Effector memory CD8-positive, alpha-beta T cell (primary cell): ENCODE measurements around the gene ELF3.

Source experiments
- ATAC-seq: fragments of 150-1000 bp; cut with Tn5 transposase; replicated peaks from 2 replicates; pipeline ENCODE4 v1.10.0; 2021; ENCODE audit warnings: mild to moderate bottlenecking, moderate library complexity
- DNase-seq, 3 experiments: peaks; one replicate each; pipeline ENCODE4 v3.0.0; 2021
- H3K27ac Mint-ChIP-seq, 2 donors: one replicate each; pipeline ENCODE4 v1.8.0; 2022; ENCODE audit warnings: mild to moderate bottlenecking in 2 of 2, mixed read lengths in 2 of 2, moderate library complexity in 2 of 2
- H3K27me3 Mint-ChIP-seq, 2 donors: one replicate each; pipeline ENCODE4 v1.8.0; 2022; ENCODE audit warnings: mixed read lengths in 2 of 2
- H3K36me3 Mint-ChIP-seq: one replicate; pipeline ENCODE4 v1.8.0; 2022; ENCODE audit warnings: mild to moderate bottlenecking, moderate library complexity, mixed read lengths; ENCODE audit not compliant: insufficient read depth
- H3K4me1 Mint-ChIP-seq, 2 donors: one replicate each; pipeline ENCODE4 v1.8.0; 2022; ENCODE audit warnings: low read depth in 2 of 2, mixed read lengths in 2 of 2
- H3K4me3 Mint-ChIP-seq, 2 donors: one replicate each; pipeline ENCODE4 v1.8.0; 2022; ENCODE audit warnings: mild to moderate bottlenecking in 2 of 2, mixed read lengths in 2 of 2, moderate library complexity in 2 of 2
- H3K9me3 Mint-ChIP-seq, 2 donors: one replicate each; pipeline ENCODE4 v1.8.0; 2022; ENCODE audit warnings: mixed read lengths in 2 of 2

Gene ELF3

DNA sequence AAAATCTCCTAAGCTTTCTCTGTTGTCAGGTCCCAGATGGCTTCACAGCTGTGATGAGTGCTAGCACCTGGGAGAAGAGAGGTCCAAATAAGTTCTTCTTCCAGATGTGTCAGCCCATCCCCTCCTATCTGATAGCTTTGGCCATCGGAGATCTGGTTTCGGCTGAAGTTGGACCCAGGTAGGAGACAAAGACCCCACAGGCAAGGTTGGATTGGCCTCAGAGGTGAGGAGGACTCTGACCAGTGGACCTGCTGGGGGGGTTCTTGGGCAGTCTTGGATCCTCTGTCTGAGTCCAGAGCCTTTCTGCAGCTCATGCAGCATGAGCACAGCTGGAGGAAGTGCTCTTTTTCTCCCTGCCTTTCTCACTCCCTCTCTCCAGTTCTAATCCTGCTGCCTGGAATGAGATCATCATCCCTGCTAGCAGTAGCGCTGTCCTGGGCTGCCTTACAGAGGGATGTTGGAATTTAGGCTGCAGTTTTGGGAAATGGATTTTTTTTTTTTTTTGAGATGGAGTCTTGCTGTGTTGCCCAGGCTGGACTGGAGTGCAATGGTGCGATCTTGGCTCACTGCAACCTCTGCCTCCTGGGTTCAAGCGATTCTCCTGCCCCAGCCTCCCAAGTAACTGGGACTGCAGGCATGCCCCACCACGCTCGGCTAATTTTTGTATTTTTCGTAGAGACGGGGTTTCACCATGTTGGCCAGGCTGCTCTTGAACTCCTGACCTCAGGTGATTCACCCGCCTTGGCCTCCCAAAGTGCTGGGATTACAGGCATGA is 20.8 kb upstream of the ELF3 start:
- H3K36me3 Mint-ChIP-seq, result peaks cover 31% of the 10 kb centered on the region
- peaks cover 0 to 9% of the 10 kb centered on the region in 2 donors for H3K4me1 Mint-ChIP-seq
- H3K27ac Mint-ChIP-seq, result no peak overlapping the region
- H3K4me3 Mint-ChIP-seq, result no peak overlapping the region
- H3K27me3 Mint-ChIP-seq, result no peaks in the 10 kb centered on the region
- no peaks in the 10 kb centered on the region for H3K9me3 Mint-ChIP-seq
- no peak for ATAC-seq
- no peak for DNase-seq

DNA sequence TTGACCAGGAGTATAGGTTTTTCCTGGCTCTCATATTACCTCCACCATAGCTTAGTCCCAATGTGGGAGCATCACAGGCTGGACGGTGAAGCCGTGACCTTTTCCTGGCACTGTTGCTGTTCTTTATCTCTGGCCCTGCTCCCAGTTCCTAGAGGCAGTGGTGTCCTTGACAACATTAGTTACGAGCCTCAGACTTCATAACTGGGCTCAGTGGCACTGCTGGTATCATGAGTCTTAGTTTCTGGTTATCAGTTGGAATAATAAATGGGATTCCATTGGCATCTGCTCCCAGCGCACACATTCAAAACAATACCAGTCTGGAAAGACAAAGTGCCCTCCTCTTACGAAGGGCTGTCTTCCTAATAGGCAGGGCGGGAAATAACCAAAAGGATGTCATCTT is 20.0 kb upstream of the ELF3 start:
- Mint-ChIP-seq H3K27me3 (no peaks in the 10 kb centered on the region), H3K4me3 (no peak overlapping the region), H3K27ac (no peak overlapping the region), H3K36me3 (peaks cover 37% of the 10 kb centered on the region), H3K9me3 (no peaks in the 10 kb centered on the region), H3K4me1 (peaks cover 0 to 7% of the 10 kb centered on the region in 2 donors)
- DNase-seq (no peak), ATAC-seq (no peak)

DNA sequence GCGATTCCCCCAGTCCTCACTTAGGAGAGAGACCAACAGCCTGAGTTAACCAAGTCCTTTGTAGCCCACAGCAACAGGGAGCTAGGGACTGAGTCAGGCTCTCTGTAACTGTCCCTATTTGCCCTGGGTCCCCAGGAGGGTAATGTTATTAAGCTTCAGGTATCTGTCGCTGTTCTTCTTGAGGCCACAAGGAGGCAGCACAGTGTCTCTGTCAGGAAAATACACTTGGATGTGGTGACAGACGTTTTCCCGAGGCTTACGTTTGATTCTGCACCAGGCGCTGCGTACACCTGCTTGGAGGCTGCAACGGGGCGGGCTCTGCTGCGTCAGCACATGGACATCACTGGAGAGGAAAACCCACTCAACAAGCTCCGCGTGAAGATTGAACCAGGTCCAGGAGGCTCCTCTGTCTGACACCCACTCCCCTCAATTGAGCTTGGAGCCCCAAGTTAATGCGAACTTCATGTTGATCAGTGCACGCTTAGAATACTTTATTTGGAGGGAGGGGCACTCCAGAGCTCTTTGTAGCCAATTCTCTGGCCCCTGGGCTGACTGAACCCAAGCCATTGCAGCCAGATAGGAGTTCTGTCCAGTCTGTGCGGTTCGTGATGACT is 10.7 kb upstream of the ELF3 start:
- no peak for DNase-seq
- peaks cover 58% of the 10 kb centered on the region for H3K36me3 Mint-ChIP-seq
- H3K4me1 Mint-ChIP-seq, result no peaks in the 10 kb centered on the region
- H3K4me3 Mint-ChIP-seq, result no peak overlapping the region
- H3K9me3 Mint-ChIP-seq, result no peaks in the 10 kb centered on the region
- H3K27me3 Mint-ChIP-seq, result no peaks in the 10 kb centered on the region
- H3K27ac Mint-ChIP-seq, result peak overlapping the region in 1 of 2 donors; percentile 32
- peak; percentile 72 for ATAC-seq

DNA sequence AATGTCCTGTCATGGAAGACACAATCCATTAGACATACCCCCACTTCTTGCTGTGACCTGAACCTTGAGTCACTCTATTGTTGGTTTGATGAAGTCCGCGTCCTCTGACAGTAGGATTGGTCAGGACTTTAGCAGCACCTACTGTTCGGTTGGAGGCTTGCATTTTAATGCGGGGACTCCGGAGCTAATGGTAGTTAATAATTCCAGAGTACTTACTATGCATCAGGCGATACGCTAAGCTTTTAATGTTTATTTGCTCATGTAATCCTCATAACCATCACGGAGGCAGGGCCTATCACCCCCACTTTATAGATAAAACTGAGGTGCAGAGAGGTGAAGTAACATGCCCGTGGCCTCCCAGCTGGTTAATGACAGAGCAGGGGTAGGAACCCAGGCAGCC is 7.9 kb upstream of the ELF3 start:
- no peak for ATAC-seq
- no peak overlapping the region for H3K4me3 Mint-ChIP-seq
- no peaks in the 10 kb centered on the region for H3K9me3 Mint-ChIP-seq
- H3K27ac Mint-ChIP-seq, result no peak overlapping the region
- DNase-seq, result no peak
- H3K36me3 Mint-ChIP-seq, result peaks cover 52% of the 10 kb centered on the region
- H3K27me3 Mint-ChIP-seq, result no peaks in the 10 kb centered on the region
- no peaks in the 10 kb centered on the region for H3K4me1 Mint-ChIP-seq

DNA sequence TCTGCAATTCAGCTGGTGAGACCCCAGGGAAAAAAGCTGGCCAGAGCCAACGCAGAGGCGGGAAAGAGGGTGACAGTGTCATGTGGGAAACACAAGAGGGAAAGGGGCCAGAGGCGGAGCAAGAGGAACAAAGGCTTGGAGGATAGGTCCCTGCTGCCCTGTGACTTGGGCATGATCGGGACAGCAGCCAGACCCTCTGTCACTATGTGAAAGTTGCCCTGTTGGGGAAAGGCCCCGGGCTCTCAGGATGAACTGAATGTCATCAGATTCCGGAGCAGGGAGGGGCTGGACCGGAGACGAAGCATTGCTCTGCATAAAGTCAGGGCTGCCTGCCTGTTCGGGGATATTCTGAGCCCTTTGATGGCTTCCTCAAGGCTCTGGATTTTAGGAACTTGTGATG is 5.7 kb upstream of the ELF3 start:
- ATAC-seq (no peak), DNase-seq (no peak)
- H3K27me3 Mint-ChIP-seq, result no peaks in the 10 kb centered on the region
- no peaks in the 10 kb centered on the region for H3K9me3 Mint-ChIP-seq
- no peak overlapping the region for H3K4me3 Mint-ChIP-seq
- peaks cover 39% of the 10 kb centered on the region for H3K36me3 Mint-ChIP-seq
- peaks cover 2 to 3% of the 10 kb centered on the region in 2 donors for H3K4me1 Mint-ChIP-seq
- H3K27ac Mint-ChIP-seq, result no peak overlapping the region

DNA sequence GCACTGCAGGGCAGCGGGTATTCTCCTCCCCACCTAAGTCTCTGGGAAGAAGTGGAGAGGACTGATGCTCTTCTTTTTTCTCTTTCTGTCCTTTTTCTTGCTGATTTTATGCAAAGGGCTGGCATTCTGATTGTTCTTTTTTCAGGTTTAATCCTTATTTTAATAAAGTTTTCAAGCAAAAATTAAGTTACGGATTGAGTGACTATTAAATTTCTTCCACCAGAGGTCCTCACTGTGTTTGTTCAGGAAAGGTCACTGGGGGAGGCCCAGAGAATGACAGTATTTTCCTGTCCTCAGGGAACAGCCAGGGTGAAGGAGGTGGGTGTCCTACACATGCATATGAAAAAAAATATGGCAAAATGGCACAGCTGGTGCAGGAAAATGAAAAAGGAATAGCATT is 4.4 kb upstream of the ELF3 start:
- Mint-ChIP-seq H3K9me3 (no peaks in the 10 kb centered on the region), H3K36me3 (peaks cover 41% of the 10 kb centered on the region), H3K27me3 (no peaks in the 10 kb centered on the region), H3K4me1 (peaks cover 3% of the 10 kb centered on the region in 2 donors), H3K4me3 (no peak overlapping the region), H3K27ac (peak overlapping the region in 1 of 2 donors; percentile 52)
- ATAC-seq (no peak), DNase-seq (no peak)

DNA sequence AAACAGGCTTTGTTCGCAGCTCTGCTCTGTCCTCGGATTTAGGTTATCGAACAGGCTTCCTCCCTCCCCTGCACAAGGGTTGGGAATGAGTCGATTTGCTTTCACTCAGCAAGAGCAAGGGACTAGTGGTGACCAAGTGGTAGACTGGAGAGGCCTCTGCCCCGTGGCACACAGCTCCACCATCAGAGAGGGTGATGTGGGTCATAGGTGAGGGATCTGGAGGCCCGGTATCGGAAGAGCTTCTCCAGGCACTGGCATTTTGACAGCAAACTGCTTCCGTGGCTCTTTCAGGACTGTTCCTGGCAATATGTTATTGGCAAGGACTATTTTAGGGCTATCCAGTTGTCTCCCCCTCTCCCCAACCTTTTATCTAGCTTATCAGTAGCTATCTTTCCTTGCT is 3.1 kb upstream of the ELF3 start:
- H3K36me3 Mint-ChIP-seq, result peaks cover 29% of the 10 kb centered on the region
- H3K27ac Mint-ChIP-seq, result no peak overlapping the region
- H3K4me3 Mint-ChIP-seq, result no peak overlapping the region
- DNase-seq, result no peak
- H3K9me3 Mint-ChIP-seq, result no peaks in the 10 kb centered on the region
- peaks cover 3% of the 10 kb centered on the region in 2 donors for H3K4me1 Mint-ChIP-seq
- ATAC-seq, result no peak
- H3K27me3 Mint-ChIP-seq, result no peaks in the 10 kb centered on the region

DNA sequence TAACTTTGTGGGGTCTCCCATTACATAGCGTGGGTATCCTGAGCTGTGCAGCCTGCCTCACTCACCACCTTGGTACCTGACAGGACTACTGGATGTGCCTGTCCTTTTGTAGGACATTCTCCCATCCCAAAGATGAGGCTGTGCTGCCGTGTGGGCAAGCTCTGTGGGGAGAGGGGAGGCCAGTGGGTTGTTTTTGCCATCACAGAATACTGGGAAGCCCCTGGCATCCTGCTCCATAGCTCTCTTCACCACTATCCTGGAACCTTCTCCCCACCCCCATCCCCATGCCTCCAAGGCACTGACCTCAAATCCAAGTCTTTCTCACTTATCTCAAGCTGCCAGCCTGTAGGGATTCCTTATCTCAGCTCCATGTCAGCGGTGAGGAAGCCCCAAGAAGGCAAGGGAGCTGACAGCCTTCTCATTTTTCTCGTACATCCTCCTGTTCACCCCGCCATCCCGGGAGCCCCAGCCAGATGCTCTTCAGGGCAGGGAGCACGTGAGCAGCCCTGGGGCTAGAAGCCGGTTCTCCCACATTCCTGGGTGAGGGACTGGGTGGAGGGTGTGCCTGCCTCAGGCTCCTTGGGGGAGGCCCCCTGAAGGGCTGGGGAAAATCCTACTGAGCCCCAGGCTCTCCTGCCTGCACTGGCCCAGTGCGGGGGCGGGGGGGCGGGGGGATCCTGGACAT is 2.4 kb upstream of the ELF3 start:
- ATAC-seq (no peak), DNase-seq (no peak)
- no peaks in the 10 kb centered on the region for H3K9me3 Mint-ChIP-seq
- no peaks in the 10 kb centered on the region for H3K27me3 Mint-ChIP-seq
- H3K4me1 Mint-ChIP-seq, result peaks cover 3% of the 10 kb centered on the region in 2 donors
- no peak overlapping the region for H3K4me3 Mint-ChIP-seq
- peaks cover 26% of the 10 kb centered on the region for H3K36me3 Mint-ChIP-seq
- no peak overlapping the region for H3K27ac Mint-ChIP-seq

DNA sequence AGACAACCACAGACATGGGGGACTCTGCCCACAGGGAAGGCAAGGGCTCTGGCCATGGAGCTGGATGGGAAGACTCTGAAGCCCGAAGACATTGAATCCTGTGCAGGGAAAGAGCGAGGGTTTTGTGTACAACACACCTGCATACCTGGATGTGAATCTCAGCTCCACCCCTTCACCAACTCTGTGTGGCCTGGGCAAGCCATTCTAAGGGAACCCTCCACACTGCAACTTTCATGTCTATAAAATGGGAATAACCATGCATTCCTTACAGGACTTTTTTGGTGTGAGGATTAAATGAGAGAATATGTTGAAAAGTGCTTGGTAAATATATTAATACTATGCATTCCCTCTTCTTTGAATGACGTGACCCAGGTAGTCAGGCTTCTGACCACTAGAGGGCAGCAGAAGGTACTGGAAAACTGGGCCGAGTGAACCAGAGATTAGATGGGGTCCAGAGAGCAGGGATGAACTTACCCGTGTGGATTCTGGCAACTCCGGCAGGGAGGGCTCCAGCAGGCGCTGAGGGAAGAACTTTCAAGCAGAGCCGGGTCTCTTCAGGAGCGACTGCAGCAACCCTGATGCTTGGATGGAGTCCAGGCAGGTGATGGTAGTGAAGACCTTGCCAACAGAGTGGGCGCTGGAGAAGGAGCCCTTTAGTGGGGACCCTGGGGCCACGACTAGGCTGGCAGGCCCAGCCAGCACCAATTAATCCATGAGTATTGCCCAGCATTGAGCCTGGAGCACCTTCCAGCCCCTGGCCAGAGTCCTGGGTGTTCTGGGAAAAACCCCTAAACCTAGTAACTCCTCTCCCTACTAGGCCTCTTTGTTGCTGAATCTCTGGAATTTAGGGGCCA is 834 bp upstream of the ELF3 start:
- Mint-ChIP-seq H3K27ac (peak overlapping the region in 1 of 2 donors; percentile 29), H3K4me1 (peaks cover 3% of the 10 kb centered on the region in 2 donors), H3K4me3 (no peak overlapping the region), H3K36me3 (peaks cover 19% of the 10 kb centered on the region), H3K9me3 (no peaks in the 10 kb centered on the region), H3K27me3 (no peaks in the 10 kb centered on the region)
- DNase-seq, result peak; percentile 59 to 64 (median 59)
- ATAC-seq, result peak; percentile 70

DNA sequence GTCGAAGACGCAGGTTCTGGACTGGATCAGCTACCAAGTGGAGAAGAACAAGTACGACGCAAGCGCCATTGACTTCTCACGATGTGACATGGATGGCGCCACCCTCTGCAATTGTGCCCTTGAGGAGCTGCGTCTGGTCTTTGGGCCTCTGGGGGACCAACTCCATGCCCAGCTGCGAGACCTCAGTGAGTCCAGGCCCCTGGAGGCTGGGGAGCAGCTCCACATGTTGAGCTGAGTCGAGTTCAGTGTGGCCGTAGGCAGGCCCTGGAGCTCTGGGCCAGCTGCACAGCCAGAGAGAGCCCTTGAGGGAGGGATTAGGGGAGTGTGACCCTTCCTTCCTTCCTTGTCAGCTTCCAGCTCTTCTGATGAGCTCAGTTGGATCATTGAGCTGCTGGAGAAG is 1.6 kb downstream of the ELF3 start:
- H3K27me3 Mint-ChIP-seq, result peaks cover 3 to 5% of the 10 kb centered on the region in 2 donors
- H3K27ac Mint-ChIP-seq, result no peak overlapping the region
- H3K36me3 Mint-ChIP-seq, result peaks cover 3% of the 10 kb centered on the region
- no peaks in the 10 kb centered on the region for H3K9me3 Mint-ChIP-seq
- DNase-seq (no peak), ATAC-seq (no peak)
- H3K4me1 Mint-ChIP-seq, result peaks cover 3% of the 10 kb centered on the region in 2 donors
- H3K4me3 Mint-ChIP-seq, result no peak overlapping the region

DNA sequence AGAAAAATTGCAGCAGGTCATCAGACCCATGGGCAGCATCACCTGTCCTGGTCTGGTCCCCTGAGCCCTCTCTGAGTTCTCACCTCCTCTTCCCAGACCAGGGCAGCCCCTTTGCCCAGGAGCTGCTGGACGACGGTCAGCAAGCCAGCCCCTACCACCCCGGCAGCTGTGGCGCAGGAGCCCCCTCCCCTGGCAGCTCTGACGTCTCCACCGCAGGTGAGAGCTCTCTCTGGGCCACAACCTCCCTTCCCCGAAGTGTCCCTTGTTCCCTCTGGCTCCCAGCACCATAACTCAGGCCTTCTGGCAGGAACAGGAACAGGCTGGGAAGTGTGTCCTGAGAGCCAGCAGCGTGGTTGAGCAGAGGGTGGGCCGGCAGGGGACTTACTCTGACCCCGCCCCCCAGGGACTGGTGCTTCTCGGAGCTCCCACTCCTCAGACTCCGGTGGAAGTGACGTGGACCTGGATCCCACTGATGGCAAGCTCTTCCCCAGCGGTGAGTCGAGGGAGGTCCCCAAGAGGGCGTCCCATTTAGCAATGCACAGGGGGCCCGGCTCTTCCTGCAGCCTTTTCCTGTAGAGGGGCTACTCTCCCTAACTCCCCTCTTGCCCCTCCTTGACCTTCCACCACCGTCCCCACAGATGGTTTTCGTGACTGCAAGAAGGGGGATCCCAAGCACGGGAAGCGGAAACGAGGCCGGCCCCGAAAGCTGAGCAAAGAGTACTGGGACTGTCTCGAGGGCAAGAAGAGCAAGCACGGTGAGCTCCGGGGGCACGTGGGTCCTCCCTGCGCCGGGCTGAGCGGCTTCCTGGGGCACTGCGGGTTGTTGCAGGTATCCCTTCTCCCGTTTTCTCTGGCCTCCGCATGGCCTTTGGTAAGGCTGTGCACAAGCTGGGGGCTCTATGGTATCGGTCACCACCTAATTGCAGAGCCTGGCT is 2.4 kb downstream of the ELF3 start:
- H3K4me1 Mint-ChIP-seq, result peaks cover 3% of the 10 kb centered on the region in 2 donors
- ATAC-seq (no peak), DNase-seq (no peak)
- peaks cover 8 to 13% of the 10 kb centered on the region in 2 donors for H3K27me3 Mint-ChIP-seq
- H3K9me3 Mint-ChIP-seq, result no peaks in the 10 kb centered on the region
- no peak overlapping the region for H3K4me3 Mint-ChIP-seq
- no peak overlapping the region for H3K27ac Mint-ChIP-seq
- H3K36me3 Mint-ChIP-seq, result peaks cover 3% of the 10 kb centered on the region

DNA sequence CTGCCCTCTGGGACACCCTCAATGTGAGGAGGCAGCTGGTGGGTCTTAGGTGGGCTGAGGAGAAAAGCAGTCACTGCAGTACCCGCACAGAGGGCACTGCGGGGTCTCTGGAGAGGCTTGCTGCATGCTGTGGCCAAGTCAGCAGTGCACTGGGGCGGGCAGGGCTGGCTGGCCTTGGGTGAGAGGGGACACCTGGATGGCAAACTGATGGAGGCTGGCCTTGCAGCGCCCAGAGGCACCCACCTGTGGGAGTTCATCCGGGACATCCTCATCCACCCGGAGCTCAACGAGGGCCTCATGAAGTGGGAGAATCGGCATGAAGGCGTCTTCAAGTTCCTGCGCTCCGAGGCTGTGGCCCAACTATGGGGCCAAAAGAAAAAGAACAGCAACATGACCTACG is 3.2 kb downstream of the ELF3 start:
- no peak for ATAC-seq

More for the DNA sequence above, 3.2 kb downstream of the ELF3 start:
- Mint-ChIP-seq H3K27me3 (peaks cover 16 to 21% of the 10 kb centered on the region in 2 donors), H3K4me1 (peaks cover 4 to 5% of the 10 kb centered on the region in 2 donors), H3K27ac (no peak overlapping the region), H3K9me3 (no peaks in the 10 kb centered on the region), H3K36me3 (peaks cover 3% of the 10 kb centered on the region), H3K4me3 (no peak overlapping the region)
- DNase-seq, result no peak
